PC-3 (cell line): ENCODE data around the gene HNRNPH3. TPM values are rescaled to one million over a fixed set of nuclear protein-coding genes. Genes with fewer than 3 reads are reported as not detected.

Source experiments
- ATAC-seq: fragments of 200-7000 bp; cut with Tn5 transposase; 2 replicates; pipeline ENCODE4 v1.9.1; 2020; ENCODE audit warnings: mild to moderate bottlenecking, moderate library complexity
- BruUV-seq: library from RNA; stranded (reverse); fragments of 400-500 nt; replicated peaks from 2 replicates; lab custom pipeline; 2021; lab: Mats Ljungman, UMichigan
- CTCF ChIA-PET: fragments of 300-600 bp; sonication (Branson Sonifier 250); formaldehyde crosslinking; loops from one replicate; lab custom pipeline; 2022; ENCODE audit warnings: antibody characterized with exemption; lab: Charles Lee
- POLR2A ChIA-PET: fragments of 300-600 bp; sonication (Branson Sonifier 250); formaldehyde crosslinking; loops from one replicate; lab custom pipeline; 2022; ENCODE audit warnings: antibody characterized with exemption; ENCODE audit not compliant: unreplicated experiment; lab: Charles Lee
- DNase-seq: peaks from one replicate; pipeline ENCODE4 v3.0.0-alpha.2; 2015
- H2AFZ ChIP-seq: fragments of 300-600 bp; sonication (generic); 2 replicates; pipeline ENCODE4 v1.6.0; 2016; ENCODE audit warnings: antibody characterized with exemption, low read length
- H3F3A ChIP-seq: fragments of 300-600 bp; sonication (generic); one replicate; pipeline ENCODE4 v1.6.0; 2017; ENCODE audit warnings: antibody characterized with exemption, low read length, control low read depth, mild to moderate bottlenecking; ENCODE audit not compliant: unreplicated experiment
- H3K27ac ChIP-seq: fragments of 300-600 bp; sonication (generic); 2 replicates; pipeline ENCODE4 v1.5.1; 2016; ENCODE audit warnings: mild to moderate bottlenecking, low read length
- H3K27me3 ChIP-seq: fragments of 300-600 bp; sonication (generic); 2 replicates; pipeline ENCODE4 v1.6.1; 2016; ENCODE audit warnings: low read length, mixed read lengths
- H3K36me3 ChIP-seq: fragments of 300-600 bp; sonication (generic); 2 replicates; pipeline ENCODE4 v1.6.1; 2016; ENCODE audit warnings: low read depth, mixed run types, low read length, mixed read lengths
- H3K4me1 ChIP-seq: fragments of 300-600 bp; sonication (generic); 2 replicates; pipeline ENCODE4 v1.5.1; 2016; ENCODE audit warnings: low read length; ENCODE audit not compliant: insufficient read depth
- H3K4me2 ChIP-seq: fragments of 300-600 bp; sonication (generic); 2 replicates; pipeline ENCODE4 v1.6.0; 2016; ENCODE audit warnings: low read length
- H3K4me3 ChIP-seq: fragments of 300-600 bp; sonication (generic); 2 replicates; pipeline ENCODE4 v1.5.1; 2016; ENCODE audit warnings: mild to moderate bottlenecking, low read length, mixed read lengths
- H3K79me2 ChIP-seq: fragments of 300-600 bp; sonication (generic); 2 replicates; pipeline ENCODE4 v1.6.1; 2017; ENCODE audit warnings: low read length, mixed read lengths
- H3K9ac ChIP-seq: fragments of 300-600 bp; sonication (generic); 2 replicates; pipeline ENCODE4 v1.6.0; 2016; ENCODE audit warnings: mild to moderate bottlenecking, low read length
- H3K9me2 ChIP-seq: fragments of 300-600 bp; sonication (generic); replicated peaks from 2 replicates; pipeline ENCODE4 v1.6.1; 2016; ENCODE audit warnings: mixed run types, low read length, mixed read lengths
- H3K9me3 ChIP-seq: fragments of 300-600 bp; sonication (generic); 2 replicates; pipeline ENCODE4 v1.6.1; 2016; ENCODE audit warnings: low read length, mixed read lengths
- H4K20me1 ChIP-seq: fragments of 300-600 bp; sonication (generic); 2 replicates; pipeline ENCODE4 v1.6.1; 2016; ENCODE audit warnings: low read length, mixed read lengths
- EZH2 ChIP-seq: fragments of 300-600 bp; sonication (generic); IDR thresholded peaks from one replicate; pipeline ENCODE4 v1.6.1; 2017; ENCODE audit warnings: antibody characterized with exemption, mild to moderate bottlenecking, low read length; ENCODE audit not compliant: unreplicated experiment
- EZH2phosphoT487 ChIP-seq: fragments of 300-600 bp; sonication (generic); IDR thresholded peaks from 2 replicates; pipeline ENCODE4 v1.6.1; 2018; ENCODE audit warnings: mild to moderate bottlenecking, antibody characterized with exemption, low read length, borderline replicate concordance
- intact Hi-C: fragments of 100-400 bp; cut with micrococcal nuclease; formaldehyde crosslinking; loops from 2 replicates; pipeline ENCODE4 v1.9.0; 2023
- total RNA-seq: library from RNA; depleted of rRNA; stranded (reverse); fragments of >200 nt; gene quantifications from 2 replicates; pipeline ENCODE4 v1.2.3, GENCODE V29; 2014
- TF ChIP-seq, protein P1 (sequence below): fragments of 300-600 bp; sonication (generic); conservative IDR thresholded peaks from 2 replicates; pipeline ENCODE4 v1.5.1; 2017; ENCODE audit warnings: antibody characterized with exemption, low read depth, mild to moderate bottlenecking, low read length

HNRNPH3 gene
- total RNA-seq, 1 experiment from 2014 or later = 40.5 TPM

DNA sequence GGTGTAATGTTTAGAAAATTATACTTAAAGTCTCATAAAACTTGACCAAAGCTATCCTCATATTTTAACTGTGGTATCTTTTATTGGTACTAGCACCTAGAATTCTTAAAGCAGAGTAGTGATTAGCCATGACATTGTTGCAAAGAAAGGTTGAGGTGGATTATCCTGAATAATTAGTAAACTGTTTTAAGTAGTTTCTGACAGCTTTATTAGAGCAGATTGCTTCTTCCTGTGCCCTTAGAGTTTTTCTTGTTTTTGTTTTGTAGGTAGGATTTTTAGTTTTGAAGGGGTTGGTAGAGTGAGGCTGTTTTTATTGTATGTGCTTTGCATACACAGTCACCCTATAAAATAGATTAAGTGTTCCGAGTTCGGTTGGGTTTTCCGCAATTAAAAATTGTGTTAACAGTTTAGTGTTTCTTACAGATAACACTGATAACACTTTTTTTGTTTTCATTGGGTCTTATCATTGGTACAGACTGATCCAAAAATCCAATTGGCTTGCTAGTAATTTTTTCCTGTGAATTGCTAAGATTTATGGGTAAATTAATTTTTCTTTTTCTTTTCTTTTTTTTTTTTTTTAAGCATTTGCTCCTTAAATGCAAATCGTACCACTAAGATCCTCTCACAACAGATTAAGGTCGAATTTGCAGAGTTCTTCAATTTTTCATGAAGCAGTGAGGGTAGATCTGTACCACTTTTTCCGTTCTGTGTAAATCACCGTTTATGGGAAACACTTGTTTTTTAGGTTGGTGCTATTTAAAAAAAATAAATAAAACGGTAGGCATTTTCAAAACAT, 3.0 kb downstream of the HNRNPH3 start:
- TF ChIP-seq EZH2phosphoT487 = no peak
- TF ChIP-seq, protein P1, sequence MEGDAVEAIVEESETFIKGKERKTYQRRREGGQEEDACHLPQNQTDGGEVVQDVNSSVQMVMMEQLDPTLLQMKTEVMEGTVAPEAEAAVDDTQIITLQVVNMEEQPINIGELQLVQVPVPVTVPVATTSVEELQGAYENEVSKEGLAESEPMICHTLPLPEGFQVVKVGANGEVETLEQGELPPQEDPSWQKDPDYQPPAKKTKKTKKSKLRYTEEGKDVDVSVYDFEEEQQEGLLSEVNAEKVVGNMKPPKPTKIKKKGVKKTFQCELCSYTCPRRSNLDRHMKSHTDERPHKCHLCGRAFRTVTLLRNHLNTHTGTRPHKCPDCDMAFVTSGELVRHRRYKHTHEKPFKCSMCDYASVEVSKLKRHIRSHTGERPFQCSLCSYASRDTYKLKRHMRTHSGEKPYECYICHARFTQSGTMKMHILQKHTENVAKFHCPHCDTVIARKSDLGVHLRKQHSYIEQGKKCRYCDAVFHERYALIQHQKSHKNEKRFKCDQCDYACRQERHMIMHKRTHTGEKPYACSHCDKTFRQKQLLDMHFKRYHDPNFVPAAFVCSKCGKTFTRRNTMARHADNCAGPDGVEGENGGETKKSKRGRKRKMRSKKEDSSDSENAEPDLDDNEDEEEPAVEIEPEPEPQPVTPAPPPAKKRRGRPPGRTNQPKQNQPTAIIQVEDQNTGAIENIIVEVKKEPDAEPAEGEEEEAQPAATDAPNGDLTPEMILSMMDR = no peak
- no peak for TF ChIP-seq EZH2
- CTCF ChIA-PET = no interaction called here
- POLR2A ChIA-PET = no interaction called here
- no TSS peak for BruUV-seq
- Histone ChIP-seq H2AFZ (no peak overlapping the region), H3K27me3 (no peaks in the 10 kb centered on the region), H3K9me3 (no peaks in the 10 kb centered on the region), H3F3A (no peaks in the 10 kb centered on the region), H3K9me2 (no peaks in the 10 kb centered on the region), H3K27ac (no peak overlapping the region), H3K4me1 (peaks cover 34% of the 10 kb centered on the region), H3K9ac (peak overlapping the region; percentile 96), H3K4me3 (peak overlapping the region; percentile 87), H3K4me2 (peak overlapping the region; percentile 81), H4K20me1 (peaks cover 71% of the 10 kb centered on the region), H3K36me3 (peaks cover 65% of the 10 kb centered on the region), H3K79me2 (peaks cover 87% of the 10 kb centered on the region)
- intact Hi-C loops = loop anchor here (5.0 to 10.0 kb wide), 5 partner anchors 248 to 567 kb away; partner anchors contain the start of genes CCAR1, DDX50 and SIRT1
- DNase-seq (no peak), ATAC-seq (no peak)

DNA sequence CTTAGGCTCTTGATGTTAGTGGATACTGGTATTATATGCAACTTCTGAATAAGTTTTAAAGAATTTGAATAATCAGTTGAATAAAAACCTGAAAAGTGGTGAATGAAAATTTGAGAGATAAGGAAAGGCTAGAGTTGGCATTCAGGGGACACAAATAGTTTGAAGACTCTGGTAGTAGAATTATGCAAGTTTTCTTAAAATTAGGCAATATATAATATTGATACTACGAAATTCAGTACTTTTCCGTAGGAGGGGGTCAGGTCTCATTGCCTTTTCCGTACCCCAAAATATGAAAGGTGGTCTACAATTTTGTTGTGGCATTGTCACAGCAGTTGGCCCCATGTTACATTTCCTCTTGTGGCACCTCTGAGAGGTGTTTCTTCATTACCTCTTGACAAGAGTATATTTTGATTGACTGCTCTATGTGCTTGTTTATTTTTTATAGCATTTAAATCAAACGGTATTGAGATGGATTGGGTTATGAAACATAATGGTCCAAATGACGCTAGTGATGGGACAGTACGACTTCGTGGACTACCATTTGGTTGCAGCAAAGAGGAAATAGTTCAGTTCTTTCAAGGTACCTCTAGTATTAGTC, 5.0 kb downstream of the HNRNPH3 start:
- H2AFZ ChIP-seq = no peak overlapping the region
- intact Hi-C loops = loop anchor here (10.0 kb wide), 3 partner anchors 388 to 482 kb away; partner anchors contain the start of genes CCAR1 and SIRT1
- H3K79me2 ChIP-seq = peaks cover 100% of the 10 kb centered on the region
- H3K9me2 ChIP-seq = no peaks in the 10 kb centered on the region
- TF ChIP-seq, protein P1 = no peak
- no peak for TF ChIP-seq EZH2
- no peak for TF ChIP-seq EZH2phosphoT487
- H3K27me3 ChIP-seq = no peaks in the 10 kb centered on the region
- H3K36me3 ChIP-seq = peaks cover 84% of the 10 kb centered on the region
- no TSS peak for BruUV-seq
- POLR2A ChIA-PET = no interaction called here
- H3K4me3 ChIP-seq = peak overlapping the region; percentile 87
- DNase-seq (no peak), ATAC-seq (no peak)
- H3K27ac ChIP-seq = no peak overlapping the region
- H3F3A ChIP-seq = no peaks in the 10 kb centered on the region
- H3K9me3 ChIP-seq = no peaks in the 10 kb centered on the region
- peaks cover 91% of the 10 kb centered on the region for H4K20me1 ChIP-seq
- CTCF ChIA-PET = no interaction called here
- no peak overlapping the region for H3K9ac ChIP-seq
- H3K4me2 ChIP-seq = peak overlapping the region; percentile 81
- peaks cover 27% of the 10 kb centered on the region for H3K4me1 ChIP-seq
